ENCODE data around the gene BBX. TPM values are rescaled to one million over a fixed set of nuclear protein-coding genes. Genes with fewer than 3 reads are reported as not detected.

Gene BBX
- total and polyA plus RNA-seq, 2 of the 4 experiments (the other 2 are of a cell fraction) = 13.6 to 107 TPM

DNA sequence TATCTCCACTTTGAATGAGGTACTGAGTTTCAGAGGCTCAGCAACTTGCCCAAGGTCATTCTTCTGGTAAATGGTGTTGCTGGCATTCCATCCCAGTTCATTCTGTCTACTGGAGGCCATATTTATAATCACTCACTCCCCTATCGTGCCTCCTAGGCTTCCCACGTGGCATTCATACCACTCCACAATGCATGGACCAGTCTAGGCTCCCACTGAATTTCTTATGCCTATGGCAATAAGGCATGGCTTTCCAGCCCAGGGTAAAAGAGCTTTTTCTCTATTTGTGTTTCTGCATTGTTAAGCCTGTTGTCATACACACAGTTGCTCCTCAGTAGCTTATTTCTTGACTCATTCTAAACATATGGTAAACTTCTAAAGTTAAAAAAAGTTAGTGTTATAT, 19.9 kb downstream of the BBX start:
- H2BK15ac ChIP-seq (ENCODE audit: low read depth, low read length) = no peak overlapping the region
- no peaks in the 10 kb centered on the region for H3K36me3 ChIP-seq (ENCODE audit: control insufficient read depth, insufficient read depth, low read length)
- no peak overlapping the region for H3K9ac ChIP-seq (ENCODE audit: low read depth, low read length)
- H3K27me3 ChIP-seq (ENCODE audit: control insufficient read depth, insufficient read depth, low read length) = no peaks in the 10 kb centered on the region
- ChIA-PET CTCF (interaction anchor here (0.8 to 1.4 kb wide), 3 partner anchors 20 to 323 kb away, joined by 3 to 4 read pairs (median 3); no protein-coding TSS in a partner anchor), POLR2A (ENCODE audit: unreplicated experiment) (no interaction called here)
- dilution Hi-C loops (cut with HindIII; ENCODE audit: low sequenced_read_pairs, unreplicated experiment) (no loop called here), intact Hi-C loops (cut with micrococcal nuclease) (no loop called here), in situ Hi-C loops (cut with MboI; ENCODE audit: low sequenced_read_pairs) (no loop called here)
- H3K56ac ChIP-seq (ENCODE audit: extremely low read depth, insufficient read depth, low read length) = no peak overlapping the region
- no CpG with 5 or more reads among the region's 2 CpGs for WGBS, 2 experiments (ENCODE audit: extremely low coverage in 2 of 2, insufficient read length in 1 of 2)
- no peaks in the 10 kb centered on the region for H3K9me3 ChIP-seq (ENCODE audit: control insufficient read depth, insufficient read depth, low read length)
- H3K4me1 ChIP-seq (ENCODE audit: control insufficient read depth, insufficient read depth, low read length) = peaks cover 3% of the 10 kb centered on the region; the same call in 1 of the 2 replicates
- H3K4me2 ChIP-seq (ENCODE audit: low read depth, low read length) = no peak overlapping the region
- no peak overlapping the region for H2BK120ac ChIP-seq (ENCODE audit: low read depth, low read length)
- no peak overlapping the region for H4K8ac ChIP-seq (ENCODE audit: low read depth in 2 of 2, low read length in 2 of 2)
- BruUV-seq (replicated peaks) = no TSS peak
- H3K4me3 ChIP-seq (ENCODE audit: insufficient read depth, low read depth, low read length) = no peak overlapping the region
- H4K91ac ChIP-seq (ENCODE audit: insufficient read depth, low read depth, low read length) = no peak overlapping the region
- H2AFZ ChIP-seq (replicated peaks; ENCODE audit: low read length, poor library complexity) = no peak overlapping the region
- no peak overlapping the region for H3K23ac ChIP-seq (ENCODE audit: low read depth, low read length)
- H2AK5ac ChIP-seq (ENCODE audit: low read depth, low read length) = no peak overlapping the region
- H2AK9ac ChIP-seq (replicated peaks; ENCODE audit: low read depth, low read length, poor library complexity) = no peak overlapping the region
- H2BK20ac ChIP-seq (ENCODE audit: low read depth, low read length) = no peak overlapping the region
- no peak overlapping the region for H3K4ac ChIP-seq (ENCODE audit: low read depth, low read length)
- no peak overlapping the region for H3K27ac ChIP-seq (ENCODE audit: insufficient read depth, low read length)
- no peak overlapping the region for H3K18ac ChIP-seq (ENCODE audit: low read depth, low read length)
- H4K5ac ChIP-seq (ENCODE audit: low read depth, low read length) = no peak overlapping the region
- ATAC-seq (ENCODE audit: low read depth) (peak; percentile 81), DNase-seq (peak; percentile 36)
- no peak overlapping the region for H2BK5ac ChIP-seq (ENCODE audit: low read depth, low read length, poor library complexity, severe bottlenecking)
- H3K9me1 ChIP-seq (ENCODE audit: insufficient read depth, low read length) = 0 out of 2 replicates have a peak, but pooled peaks cover 5% of the 10 kb centered on the region
- no peaks in the 10 kb centered on the region for H4K20me1 ChIP-seq (ENCODE audit: insufficient read depth, low read length)
- TF ChIP-seq RFX5 (IDR thresholded peaks at IDR 0.05; ENCODE audit: low read depth, low read length) (no peak), RAD21 (IDR thresholded peaks at IDR 0.05; ENCODE audit: low read length) (no peak), BHLHE40 (IDR thresholded peaks at IDR 0.05; ENCODE audit: low read depth, low read length) (no peak), POLR2A (IDR thresholded peaks at IDR 0.05; ENCODE audit: low read depth, low read length) (no peak), MAFK (IDR thresholded peaks at IDR 0.05; ENCODE audit: low read depth, low read length) (no peak), CHD1 (IDR thresholded peaks at IDR 0.05; ENCODE audit: low read depth, low read length) (no peak), SMC3 (IDR thresholded peaks at IDR 0.05; ENCODE audit: low read depth, low read length) (no peak), MAZ (IDR thresholded peaks at IDR 0.05; ENCODE audit: borderline replicate concordance, low read depth, low read length) (no peak), RCOR1 (IDR thresholded peaks at IDR 0.05; ENCODE audit: insufficient replicate concordance, low read length) (no peak), NFE2L2 (IDR thresholded peaks at IDR 0.05; ENCODE audit: low read depth, low read length) (no peak), MXI1 (IDR thresholded peaks at IDR 0.05; ENCODE audit: borderline replicate concordance, low read depth, low read length) (no peak)
- TF ChIP-seq, protein P1, sequence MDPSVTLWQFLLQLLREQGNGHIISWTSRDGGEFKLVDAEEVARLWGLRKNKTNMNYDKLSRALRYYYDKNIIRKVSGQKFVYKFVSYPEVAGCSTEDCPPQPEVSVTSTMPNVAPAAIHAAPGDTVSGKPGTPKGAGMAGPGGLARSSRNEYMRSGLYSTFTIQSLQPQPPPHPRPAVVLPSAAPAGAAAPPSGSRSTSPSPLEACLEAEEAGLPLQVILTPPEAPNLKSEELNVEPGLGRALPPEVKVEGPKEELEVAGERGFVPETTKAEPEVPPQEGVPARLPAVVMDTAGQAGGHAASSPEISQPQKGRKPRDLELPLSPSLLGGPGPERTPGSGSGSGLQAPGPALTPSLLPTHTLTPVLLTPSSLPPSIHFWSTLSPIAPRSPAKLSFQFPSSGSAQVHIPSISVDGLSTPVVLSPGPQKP (IDR thresholded peaks at IDR 0.05; ENCODE audit: borderline replicate concordance, low read depth, low read length) = no peak
- TF ChIP-seq, protein P2, sequence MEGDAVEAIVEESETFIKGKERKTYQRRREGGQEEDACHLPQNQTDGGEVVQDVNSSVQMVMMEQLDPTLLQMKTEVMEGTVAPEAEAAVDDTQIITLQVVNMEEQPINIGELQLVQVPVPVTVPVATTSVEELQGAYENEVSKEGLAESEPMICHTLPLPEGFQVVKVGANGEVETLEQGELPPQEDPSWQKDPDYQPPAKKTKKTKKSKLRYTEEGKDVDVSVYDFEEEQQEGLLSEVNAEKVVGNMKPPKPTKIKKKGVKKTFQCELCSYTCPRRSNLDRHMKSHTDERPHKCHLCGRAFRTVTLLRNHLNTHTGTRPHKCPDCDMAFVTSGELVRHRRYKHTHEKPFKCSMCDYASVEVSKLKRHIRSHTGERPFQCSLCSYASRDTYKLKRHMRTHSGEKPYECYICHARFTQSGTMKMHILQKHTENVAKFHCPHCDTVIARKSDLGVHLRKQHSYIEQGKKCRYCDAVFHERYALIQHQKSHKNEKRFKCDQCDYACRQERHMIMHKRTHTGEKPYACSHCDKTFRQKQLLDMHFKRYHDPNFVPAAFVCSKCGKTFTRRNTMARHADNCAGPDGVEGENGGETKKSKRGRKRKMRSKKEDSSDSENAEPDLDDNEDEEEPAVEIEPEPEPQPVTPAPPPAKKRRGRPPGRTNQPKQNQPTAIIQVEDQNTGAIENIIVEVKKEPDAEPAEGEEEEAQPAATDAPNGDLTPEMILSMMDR (conservative IDR thresholded peaks at IDR 0.05; ENCODE audit: low read depth, low read length) = no peak
- H3K79me1 ChIP-seq (ENCODE audit: low read depth in 1 of 2, low read length in 2 of 2) = peaks cover 7 to 10% of the 10 kb centered on the region in 2 experiments; a peak in 3 of 4 replicates
- H3K14ac ChIP-seq (replicated peaks; ENCODE audit: low read depth, low read length) = no peak overlapping the region

Data from IMR-90 (cell line).